HUES48 (cell line): Measurements from ENCODE around the gene KRT5.
"Not testable (repeated sequence)": the region's sequence is repeated elsewhere in the genome, so short reads cannot be mapped to it uniquely, and the experiment has no call there.

Source experiments
- H3K27ac ChIP-seq: one replicate; pipeline ENCODE4 v1.7.0; 2013; ENCODE audit warnings: low read depth, low read length, inconsistent platforms
- H3K27me3 ChIP-seq: 2 replicates; pipeline ENCODE4 v1.6.1; 2013; ENCODE audit warnings: mild to moderate bottlenecking, low read length; ENCODE audit not compliant: control insufficient read depth, insufficient read depth
- H3K36me3 ChIP-seq: 2 replicates; pipeline ENCODE4 v1.6.1; 2013; ENCODE audit warnings: low read length; ENCODE audit not compliant: control insufficient read depth, insufficient read depth
- H3K4me1 ChIP-seq: 2 replicates; pipeline ENCODE4 v1.6.1; 2013; ENCODE audit warnings: mild to moderate bottlenecking, low read length; ENCODE audit not compliant: control insufficient read depth, insufficient read depth
- H3K4me3 ChIP-seq: 2 replicates; pipeline ENCODE4 v1.5.1; 2013; ENCODE audit warnings: mild to moderate bottlenecking, low read depth, low read length
- H3K9ac ChIP-seq: 2 replicates; pipeline ENCODE4 v1.6.1; 2013; ENCODE audit warnings: mild to moderate bottlenecking, low read depth, low read length, moderate library complexity
- H3K9me3 ChIP-seq: 2 replicates; pipeline ENCODE4 v1.6.1; 2013; ENCODE audit warnings: low read length; ENCODE audit not compliant: control insufficient read depth, insufficient read depth

Gene KRT5

GRCh38 chr12:52517005-52517835, 3.0 kb downstream of the KRT5 start:
- H3K36me3 ChIP-seq: no peaks in the 10 kb centered on the region
- H3K27ac ChIP-seq: no peak overlapping the region
- no peak overlapping the region for H3K9ac ChIP-seq
- H3K4me1 ChIP-seq: no peaks in the 10 kb centered on the region
- H3K27me3 ChIP-seq: no peaks in the 10 kb centered on the region
- H3K4me3 ChIP-seq: no peak overlapping the region
- H3K9me3 ChIP-seq: no peaks in the 10 kb centered on the region

DNA sequence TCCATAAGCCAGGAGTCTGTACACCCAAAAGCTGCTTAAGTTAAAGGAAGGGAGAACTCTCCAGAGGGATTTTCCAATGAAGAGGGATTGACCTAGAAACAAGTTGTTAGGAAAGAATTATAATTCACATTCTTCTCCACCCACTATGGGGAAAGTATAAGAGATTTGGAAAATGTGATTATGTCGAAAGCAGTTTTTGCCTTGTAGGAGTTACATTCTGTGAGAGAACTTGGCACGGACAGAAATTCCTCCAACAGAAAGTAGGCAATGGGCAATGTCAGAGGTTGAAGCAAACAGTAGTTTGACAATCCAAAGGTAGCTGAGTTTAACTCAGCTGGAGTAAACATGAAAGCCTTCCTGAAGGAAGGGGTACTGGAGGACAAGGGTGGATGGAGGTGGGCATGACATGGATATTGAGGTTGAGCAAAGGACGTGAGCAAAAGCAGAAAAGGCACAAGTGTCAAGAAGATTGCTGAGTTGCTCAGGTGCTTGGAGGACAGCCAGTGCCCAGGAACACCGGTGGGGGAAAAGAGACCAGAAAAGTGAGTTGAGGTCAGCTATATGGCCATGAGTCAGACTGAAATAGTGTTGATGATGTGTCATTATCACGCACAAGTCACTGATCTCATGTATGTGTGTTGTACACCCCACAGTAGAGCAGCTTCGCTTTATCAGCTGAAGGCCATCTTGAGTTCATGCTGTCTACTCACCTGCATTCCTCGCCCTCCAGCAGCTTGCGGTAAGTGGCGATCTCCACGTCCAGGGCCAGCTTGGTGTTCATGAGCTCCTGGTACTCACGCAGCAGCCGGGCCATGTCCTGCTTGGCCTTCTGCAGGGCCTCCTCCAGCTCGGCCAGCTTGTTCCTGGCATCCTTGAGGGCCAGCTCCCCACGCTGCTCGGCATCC, 4.0 kb downstream of the KRT5 start:
- Histone ChIP-seq H3K4me1 (no peaks in the 10 kb centered on the region), H3K4me3 (no peak overlapping the region), H3K27me3 (no peaks in the 10 kb centered on the region), H3K9ac (no peak overlapping the region), H3K27ac (no peak overlapping the region), H3K9me3 (no peaks in the 10 kb centered on the region), H3K36me3 (no peaks in the 10 kb centered on the region)

DNA sequence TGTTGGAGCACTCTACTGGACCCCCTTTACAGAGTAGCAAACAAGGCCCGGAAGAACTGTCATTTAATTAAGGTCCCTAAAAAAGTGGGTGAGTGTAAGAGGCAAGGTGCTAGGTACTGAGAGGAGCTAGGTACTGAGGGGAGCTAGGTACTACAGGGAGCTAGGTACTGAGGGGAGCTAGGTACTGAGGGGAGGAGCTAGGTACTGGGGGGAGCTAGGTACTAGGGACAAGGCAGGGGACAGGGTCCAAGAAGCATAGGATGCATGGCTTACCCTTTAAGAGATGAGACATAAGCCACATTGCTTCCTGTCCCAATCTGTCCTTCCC, 4.9 kb downstream of the KRT5 start:
- no peaks in the 10 kb centered on the region for H3K27me3 ChIP-seq
- no peaks in the 10 kb centered on the region for H3K9me3 ChIP-seq
- no peak overlapping the region for H3K4me3 ChIP-seq
- H3K27ac ChIP-seq: no peak overlapping the region
- no peaks in the 10 kb centered on the region for H3K36me3 ChIP-seq
- no peak overlapping the region for H3K9ac ChIP-seq
- no peaks in the 10 kb centered on the region for H3K4me1 ChIP-seq

DNA sequence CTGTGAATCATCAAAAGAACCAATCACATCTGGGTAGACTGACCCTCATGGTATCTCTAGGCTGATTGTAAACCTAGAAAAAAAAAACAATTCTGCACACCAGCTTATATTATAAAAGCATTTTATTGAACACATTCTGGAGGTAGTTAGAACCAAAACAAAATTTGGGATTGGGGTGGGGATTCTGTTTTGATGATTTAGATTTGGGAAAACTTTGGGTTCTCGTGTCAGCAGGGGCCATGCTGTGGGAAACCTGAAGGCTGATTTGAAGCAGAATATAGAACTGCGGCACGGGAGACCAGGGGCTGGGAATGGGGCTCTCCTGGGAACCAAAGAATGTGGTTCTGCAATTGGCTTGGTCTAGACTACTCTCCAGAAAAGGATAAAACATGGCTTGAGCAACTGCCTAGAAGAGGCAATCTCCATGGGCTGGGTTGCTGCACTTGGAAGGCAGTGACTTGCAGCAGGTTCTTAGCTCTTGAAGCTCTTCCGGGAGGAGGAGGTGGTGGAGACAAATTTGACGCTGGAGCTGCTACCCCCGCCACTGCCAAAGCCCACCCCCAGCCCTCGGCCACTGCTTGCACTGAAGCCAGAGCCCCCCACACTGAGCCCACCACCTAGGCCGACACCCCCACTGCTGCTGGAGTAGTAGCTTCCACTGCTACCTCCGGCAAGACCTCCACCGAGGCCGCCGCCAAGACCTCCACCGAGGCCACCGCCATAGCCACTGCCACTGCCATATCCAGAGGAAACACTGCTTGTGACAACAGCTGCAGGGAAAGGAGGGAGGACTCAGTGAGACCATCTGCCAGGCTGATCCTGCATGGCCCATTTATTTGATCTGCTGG, 5.5 kb downstream of the KRT5 start:
- Histone ChIP-seq H3K36me3 (no peaks in the 10 kb centered on the region), H3K27ac (no peak overlapping the region), H3K9ac (no peak overlapping the region), H3K4me3 (no peak overlapping the region), H3K4me1 (no peaks in the 10 kb centered on the region), H3K27me3 (no peaks in the 10 kb centered on the region), H3K9me3 (no peaks in the 10 kb centered on the region)

DNA sequence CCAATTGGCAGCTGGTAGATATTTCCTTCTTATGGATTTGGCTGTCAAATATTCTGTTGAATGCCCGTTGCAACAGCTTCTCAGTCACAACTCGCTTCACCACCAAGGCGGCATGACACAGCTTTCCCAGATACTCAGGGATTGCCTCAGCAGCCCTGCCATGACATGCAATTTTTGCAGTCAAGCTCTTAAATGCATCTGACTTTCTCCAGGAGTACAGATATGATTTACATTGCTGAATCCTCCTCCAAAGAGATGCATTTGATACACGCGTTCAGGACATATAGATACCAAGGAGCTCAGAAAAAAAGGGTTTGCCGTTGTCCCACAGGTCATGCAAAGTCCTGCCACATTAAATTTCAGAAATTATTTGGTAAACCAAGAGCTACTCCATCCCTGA, 6.5 kb downstream of the KRT5 start:
- Histone ChIP-seq H3K4me3 (no peak overlapping the region), H3K9me3 (no peaks in the 10 kb centered on the region), H3K36me3 (no peaks in the 10 kb centered on the region), H3K27me3 (no peaks in the 10 kb centered on the region), H3K4me1 (no peaks in the 10 kb centered on the region), H3K9ac (no peak overlapping the region), H3K27ac (no peak overlapping the region)

DNA sequence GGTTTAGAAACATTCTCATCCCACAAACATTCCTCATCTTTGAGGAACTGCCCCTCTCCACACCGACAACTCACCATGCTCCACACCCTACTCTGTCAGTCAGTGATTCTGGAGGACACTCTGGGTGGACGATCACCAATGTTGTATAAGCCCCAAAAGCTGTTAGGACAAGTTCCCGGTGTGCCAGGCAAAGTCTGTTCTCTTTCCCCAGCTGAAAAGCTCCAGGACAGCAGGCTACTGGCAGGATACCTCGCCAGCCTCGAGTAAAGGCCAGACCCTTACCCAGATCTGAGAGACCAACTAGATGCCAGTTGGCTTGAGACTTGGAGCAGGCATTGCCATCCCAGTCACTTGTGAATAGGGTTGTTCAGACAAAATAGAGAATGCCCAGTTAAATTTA, 12.0 kb downstream of the KRT5 start:
- Histone ChIP-seq H3K27me3 (no peaks in the 10 kb centered on the region), H3K36me3 (no peaks in the 10 kb centered on the region), H3K4me3 (no peak overlapping the region), H3K9me3 (no peaks in the 10 kb centered on the region), H3K27ac (no peak overlapping the region), H3K4me1 (no peaks in the 10 kb centered on the region), H3K9ac (no peak overlapping the region)

- no peak overlapping the region for H3K9ac ChIP-seq
- H3K27ac ChIP-seq: no peak overlapping the region
Observed at GRCh38 chr12:52506858-52507715, 13.1 kb downstream of the KRT5 start.

GRCh38 chr12:52502877-52503276, 17.3 kb downstream of the KRT5 start:
- no peaks in the 10 kb centered on the region for H3K36me3 ChIP-seq
- no peak overlapping the region for H3K27ac ChIP-seq
- H3K9ac ChIP-seq: no peak overlapping the region
- H3K27me3 ChIP-seq: no peaks in the 10 kb centered on the region
- H3K9me3 ChIP-seq: no peaks in the 10 kb centered on the region
- H3K4me1 ChIP-seq: no peaks in the 10 kb centered on the region
- H3K4me3 ChIP-seq: no peak overlapping the region

More at GRCh38 chr12:52506858-52507715, 13.1 kb downstream of the KRT5 start:
- Histone ChIP-seq H3K9me3 (no peaks in the 10 kb centered on the region), H3K27me3 (no peaks in the 10 kb centered on the region), H3K4me1 (no peaks in the 10 kb centered on the region), H3K4me3 (no peak overlapping the region), H3K36me3 (no peaks in the 10 kb centered on the region)

GRCh38 chr12:52501490-52501889, 18.7 kb downstream of the KRT5 start:
- H3K27me3 ChIP-seq: no peaks in the 10 kb centered on the region
- no peak overlapping the region for H3K4me3 ChIP-seq
- H3K27ac ChIP-seq: no peak overlapping the region
- no peak overlapping the region for H3K9ac ChIP-seq
- peaks cover 5% of the 10 kb centered on the region for H3K4me1 ChIP-seq
- H3K36me3 ChIP-seq: no peaks in the 10 kb centered on the region
- H3K9me3 ChIP-seq: no peaks in the 10 kb centered on the region

- H3K4me1 ChIP-seq: peaks cover 14% of the 10 kb centered on the region
- H3K36me3 ChIP-seq, H3K4me3 ChIP-seq, H3K27ac ChIP-seq, H3K27me3 ChIP-seq, H3K9me3 ChIP-seq, H3K9ac ChIP-seq: not testable (repeated sequence)
Observed at GRCh38 chr12:52500574-52500973, 19.6 kb downstream of the KRT5 start.
